ENCODE measurements around the gene JAG1.

DNA sequence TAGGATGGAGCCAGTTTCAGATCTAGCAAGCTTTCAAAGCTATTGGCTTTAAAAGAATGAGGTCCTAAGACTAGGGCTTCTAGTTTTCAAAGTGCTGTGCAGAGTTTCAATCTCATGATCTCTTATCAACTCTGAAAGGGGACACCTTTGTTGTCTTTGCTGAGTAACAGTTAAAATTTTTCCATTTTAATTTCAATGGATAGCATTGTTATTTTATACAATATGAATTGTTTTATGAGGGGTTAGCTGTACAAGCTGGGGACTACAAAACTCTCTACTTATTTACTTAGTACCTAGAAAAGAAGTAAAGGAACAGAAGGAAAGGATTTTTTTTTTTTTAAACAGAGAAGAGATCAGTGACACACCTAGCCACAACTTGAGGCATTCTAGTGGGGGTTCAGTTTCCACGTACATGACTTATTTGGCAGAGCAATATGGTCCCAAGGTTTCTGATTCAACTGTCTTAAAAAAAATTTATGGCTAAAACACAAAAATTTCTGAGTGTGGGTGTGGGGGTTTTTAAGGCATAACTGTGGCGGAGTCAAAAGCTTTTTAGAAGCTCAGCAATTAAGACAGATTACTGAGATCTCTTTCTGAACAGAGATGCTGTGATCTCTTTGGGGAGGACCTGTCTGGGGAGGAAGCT, 46.1 kb upstream of the JAG1 start:
- TF ChIP-seq, protein P1, sequence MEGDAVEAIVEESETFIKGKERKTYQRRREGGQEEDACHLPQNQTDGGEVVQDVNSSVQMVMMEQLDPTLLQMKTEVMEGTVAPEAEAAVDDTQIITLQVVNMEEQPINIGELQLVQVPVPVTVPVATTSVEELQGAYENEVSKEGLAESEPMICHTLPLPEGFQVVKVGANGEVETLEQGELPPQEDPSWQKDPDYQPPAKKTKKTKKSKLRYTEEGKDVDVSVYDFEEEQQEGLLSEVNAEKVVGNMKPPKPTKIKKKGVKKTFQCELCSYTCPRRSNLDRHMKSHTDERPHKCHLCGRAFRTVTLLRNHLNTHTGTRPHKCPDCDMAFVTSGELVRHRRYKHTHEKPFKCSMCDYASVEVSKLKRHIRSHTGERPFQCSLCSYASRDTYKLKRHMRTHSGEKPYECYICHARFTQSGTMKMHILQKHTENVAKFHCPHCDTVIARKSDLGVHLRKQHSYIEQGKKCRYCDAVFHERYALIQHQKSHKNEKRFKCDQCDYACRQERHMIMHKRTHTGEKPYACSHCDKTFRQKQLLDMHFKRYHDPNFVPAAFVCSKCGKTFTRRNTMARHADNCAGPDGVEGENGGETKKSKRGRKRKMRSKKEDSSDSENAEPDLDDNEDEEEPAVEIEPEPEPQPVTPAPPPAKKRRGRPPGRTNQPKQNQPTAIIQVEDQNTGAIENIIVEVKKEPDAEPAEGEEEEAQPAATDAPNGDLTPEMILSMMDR (IDR thresholded peaks at IDR 0.05): no peak
- no peak for TF ChIP-seq POLR2A (IDR thresholded peaks at IDR 0.05)
